T-helper 2 cell (primary cell): ENCODE results near the gene MAP4K4.

ENCODE experiments used
- DNase-seq, 5 experiments: peaks; one replicate each; pipeline versions ENCODE4 v3.0.0 to v3.0.0-alpha.2; 2012 to 2022

Gene MAP4K4

GRCh38 chr2:101793277-101793969, 95.9 kb downstream of the MAP4K4 start:
- no peak for DNase-seq

- DNase-seq: no peak
Observed at GRCh38 chr2:101794141-101794540, 96.6 kb downstream of the MAP4K4 start.

DNA sequence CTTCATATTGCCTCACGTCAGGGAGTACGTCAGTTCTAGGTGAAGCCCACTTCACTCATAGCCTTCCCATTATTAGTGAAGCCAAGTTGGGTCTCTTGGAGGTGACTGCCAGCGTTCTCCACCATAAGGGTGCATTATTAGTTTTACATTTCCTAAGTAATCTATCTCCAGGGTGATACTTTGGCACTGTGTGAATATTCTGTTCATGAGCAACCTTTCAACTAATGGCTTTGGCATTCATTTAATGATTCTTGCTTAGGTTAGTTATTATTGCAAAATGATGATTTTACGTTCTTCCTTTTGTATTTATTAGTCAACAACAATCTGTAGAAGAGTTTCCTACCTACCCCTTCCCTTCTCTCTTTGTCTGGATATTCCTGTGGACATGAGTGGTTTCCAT, 97.5 kb downstream of the MAP4K4 start:
- no peak for DNase-seq

GRCh38 chr2:101796825-101797600, 99.5 kb downstream of the MAP4K4 start:
- DNase-seq: no peak

DNA sequence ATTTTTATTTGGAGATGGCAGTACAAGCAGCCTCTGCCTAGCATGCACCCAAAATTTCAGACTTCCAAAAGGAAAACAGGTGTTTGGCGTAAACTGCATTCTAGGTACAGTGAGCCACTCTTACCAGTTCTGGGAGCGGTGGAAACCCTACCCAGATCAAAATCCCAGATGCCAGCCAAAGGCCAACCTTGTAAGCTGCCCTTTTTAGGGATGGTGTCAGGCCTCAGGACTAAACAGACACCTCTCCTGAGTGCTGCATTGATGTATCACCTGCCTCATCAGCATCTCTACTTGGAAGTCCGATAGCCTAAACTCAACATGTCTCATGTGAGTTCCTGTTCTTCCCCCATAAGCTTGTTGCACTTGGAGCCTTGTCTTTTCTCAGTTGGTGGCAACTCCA, 104.0 kb downstream of the MAP4K4 start:
- DNase-seq: no peak

DNA sequence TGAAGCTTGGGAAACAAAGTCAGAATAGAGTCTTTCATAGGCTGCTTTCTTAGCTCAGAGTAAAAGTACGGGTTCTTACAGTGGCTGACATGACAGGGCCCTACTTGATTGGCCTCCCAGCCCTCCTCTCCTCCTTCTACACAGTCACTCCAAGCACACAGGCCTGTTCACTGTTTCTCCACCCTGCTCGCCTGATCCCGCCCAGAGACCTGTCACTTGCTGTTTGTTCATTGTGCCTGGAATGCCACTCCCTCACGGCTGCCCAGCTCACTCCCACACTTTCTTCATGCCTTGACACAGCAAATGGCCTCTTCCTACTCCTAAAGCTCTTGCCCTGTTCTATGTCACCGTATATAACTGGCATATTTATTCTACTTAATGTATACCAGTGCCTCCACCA, 104.8 kb downstream of the MAP4K4 start:
- no peak for DNase-seq

DNA sequence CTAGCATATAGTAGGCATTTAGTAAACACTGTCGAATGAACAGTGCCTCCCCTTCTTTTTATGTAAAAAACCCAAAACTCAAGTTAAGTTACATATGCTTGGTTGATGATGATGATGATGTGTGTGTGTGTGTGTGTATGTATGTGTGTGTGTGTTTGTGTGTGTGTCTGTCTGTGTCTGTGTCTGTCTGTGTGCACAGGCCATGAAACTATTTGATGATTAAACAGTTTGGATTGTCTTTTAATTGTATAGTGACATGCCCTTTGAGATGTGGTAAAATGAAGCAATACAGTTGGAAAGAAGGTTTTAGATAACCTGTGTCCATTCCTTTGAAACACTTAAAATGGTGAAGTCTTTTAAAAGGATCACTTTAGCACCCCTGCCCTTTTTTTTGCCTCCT, 105.6 kb downstream of the MAP4K4 start:
- DNase-seq: no peak

- no peak for DNase-seq
Observed at GRCh38 chr2:101803945-101804696, 106.6 kb downstream of the MAP4K4 start.

- no peak for DNase-seq
Observed at GRCh38 chr2:101805152-101806088, 107.9 kb downstream of the MAP4K4 start.

DNA sequence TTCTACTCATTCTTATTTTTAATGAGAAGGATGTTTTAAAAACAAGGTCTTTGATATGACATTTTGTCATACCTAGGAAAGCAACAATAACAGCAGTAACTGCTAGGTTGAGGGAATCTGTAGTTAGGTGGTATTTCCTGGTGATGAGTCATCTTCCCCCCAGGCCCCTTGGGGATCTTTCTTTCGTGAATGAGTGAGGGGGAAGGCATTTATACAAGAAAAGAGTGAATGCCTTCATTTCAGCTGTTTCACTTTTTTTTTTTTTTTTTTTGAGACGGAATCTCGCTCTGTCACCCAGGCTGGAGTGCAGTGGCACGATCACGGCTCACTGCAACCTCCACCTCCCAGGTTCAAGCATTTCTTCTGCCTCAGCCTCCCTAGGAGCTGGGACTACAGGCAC, 108.6 kb downstream of the MAP4K4 start:
- no peak for DNase-seq

DNA sequence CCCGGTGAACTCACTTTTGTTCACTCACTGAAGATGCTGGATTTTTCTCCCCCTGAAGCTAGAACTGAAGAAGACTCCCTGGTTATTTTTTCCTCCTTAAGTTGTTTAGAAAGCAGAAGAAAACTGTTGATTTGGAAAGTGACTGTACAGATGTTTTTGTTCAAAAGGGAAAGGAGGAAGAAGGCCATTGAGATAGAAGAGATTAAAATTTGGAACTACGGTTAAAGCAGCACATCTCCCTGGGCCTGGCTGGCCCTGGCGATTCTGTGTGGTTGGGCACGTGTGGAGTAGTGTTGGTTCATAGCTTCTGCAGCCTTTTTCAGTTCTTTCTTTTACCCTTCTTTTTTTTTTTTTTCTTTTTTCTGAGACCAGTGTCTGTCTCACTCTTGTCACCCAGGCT, 109.2 kb downstream of the MAP4K4 start:
- DNase-seq: no peak

DNA sequence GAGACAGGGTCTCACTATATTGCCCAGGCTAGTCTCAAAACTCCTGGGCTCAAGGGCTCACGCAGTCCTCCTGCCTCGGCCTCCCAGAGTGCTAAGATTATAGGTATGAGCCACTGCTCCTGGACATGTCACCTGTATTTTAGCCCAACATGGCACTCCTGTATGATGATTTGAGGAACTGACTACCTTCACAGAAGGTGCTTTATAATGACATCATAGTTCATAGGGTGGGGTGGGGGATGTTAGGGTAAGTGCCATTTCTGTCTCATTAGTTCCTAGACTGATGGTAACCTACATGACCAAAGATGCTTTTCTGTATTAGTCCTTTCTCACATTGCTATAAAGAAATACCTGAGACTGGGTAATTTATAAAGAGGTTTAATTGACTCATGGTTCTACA, 109.7 kb downstream of the MAP4K4 start:
- DNase-seq: no peak

DNA sequence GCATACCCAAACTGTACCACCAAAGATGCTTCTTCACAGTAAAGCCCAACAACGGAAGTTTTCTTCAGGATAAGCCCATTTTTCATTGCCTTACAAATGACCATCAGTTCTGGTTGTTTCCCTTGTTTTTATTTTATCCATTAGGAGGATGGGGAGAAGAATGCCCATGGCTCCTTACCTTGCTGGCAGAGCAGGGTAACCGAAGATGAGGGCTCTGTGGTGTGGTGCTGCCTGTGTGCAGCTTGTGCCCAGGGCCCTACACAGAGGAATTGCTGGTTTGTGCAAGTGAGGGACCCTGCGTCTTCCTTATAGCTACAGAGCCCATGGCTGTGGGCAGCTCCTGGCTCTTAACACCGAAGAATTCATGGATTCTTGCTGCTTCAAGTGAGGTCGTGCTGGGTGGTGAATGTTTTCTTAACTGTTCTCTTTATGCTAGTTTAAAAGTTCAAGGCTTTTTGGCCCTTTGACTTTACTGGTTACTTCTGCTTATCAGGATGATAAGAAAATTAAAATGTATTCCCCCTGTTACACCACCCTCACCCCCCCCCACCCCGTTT, 110.6 kb downstream of the MAP4K4 start:
- no peak for DNase-seq

- DNase-seq: no peak
Observed at GRCh38 chr2:101809698-101810097, 112.2 kb downstream of the MAP4K4 start.

GRCh38 chr2:101811226-101812015, 113.9 kb downstream of the MAP4K4 start:
- no peak for DNase-seq

- DNase-seq: no peak
Observed at GRCh38 chr2:101812226-101812625, 114.7 kb downstream of the MAP4K4 start.

GRCh38 chr2:101814752-101815151, 117.2 kb downstream of the MAP4K4 start:
- no peak for DNase-seq

GRCh38 chr2:101815154-101815553, 117.6 kb downstream of the MAP4K4 start:
- DNase-seq: no peak

DNA sequence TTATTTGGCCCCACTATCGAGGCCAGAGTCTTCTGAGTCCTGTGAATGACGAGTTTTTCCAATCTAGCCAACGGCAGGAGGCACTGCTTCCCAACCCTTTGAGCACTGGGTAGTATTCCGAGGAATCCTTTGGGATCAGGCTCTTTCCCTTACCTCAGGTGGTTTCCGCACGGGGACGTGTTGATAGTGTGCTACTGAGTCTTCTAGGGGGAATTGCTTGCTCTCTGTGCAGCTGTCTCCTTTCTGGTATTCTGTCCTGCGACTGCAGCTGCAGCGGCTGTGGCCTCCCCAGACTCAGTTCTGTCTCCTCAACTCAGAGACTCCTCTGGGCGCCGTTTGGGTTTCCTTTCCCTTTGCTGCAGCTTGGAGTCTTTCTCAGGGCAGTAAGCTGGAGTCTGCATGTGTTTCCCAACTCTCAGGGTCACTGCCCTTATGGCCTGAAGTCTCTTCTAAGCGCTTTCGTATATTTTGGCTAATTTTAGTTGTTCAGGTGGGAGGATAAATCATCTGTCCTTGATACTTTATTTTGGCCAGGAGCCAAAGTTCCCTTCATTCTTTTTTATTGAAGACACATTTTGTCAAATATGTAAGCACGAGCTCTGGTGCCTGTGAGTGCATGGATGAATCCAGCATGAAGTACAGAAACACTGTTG, 118.4 kb downstream of the MAP4K4 start:
- no peak for DNase-seq

- no peak for DNase-seq
Observed at GRCh38 chr2:101816598-101816997, 119.1 kb downstream of the MAP4K4 start.

- no peak for DNase-seq
Observed at GRCh38 chr2:101817481-101817880, 120.0 kb downstream of the MAP4K4 start.
